ENCODE data around the gene CP.
A peak's percentile ranks its signal among the peaks of the same experiment; 100 is the strongest.

CP gene

DNA sequence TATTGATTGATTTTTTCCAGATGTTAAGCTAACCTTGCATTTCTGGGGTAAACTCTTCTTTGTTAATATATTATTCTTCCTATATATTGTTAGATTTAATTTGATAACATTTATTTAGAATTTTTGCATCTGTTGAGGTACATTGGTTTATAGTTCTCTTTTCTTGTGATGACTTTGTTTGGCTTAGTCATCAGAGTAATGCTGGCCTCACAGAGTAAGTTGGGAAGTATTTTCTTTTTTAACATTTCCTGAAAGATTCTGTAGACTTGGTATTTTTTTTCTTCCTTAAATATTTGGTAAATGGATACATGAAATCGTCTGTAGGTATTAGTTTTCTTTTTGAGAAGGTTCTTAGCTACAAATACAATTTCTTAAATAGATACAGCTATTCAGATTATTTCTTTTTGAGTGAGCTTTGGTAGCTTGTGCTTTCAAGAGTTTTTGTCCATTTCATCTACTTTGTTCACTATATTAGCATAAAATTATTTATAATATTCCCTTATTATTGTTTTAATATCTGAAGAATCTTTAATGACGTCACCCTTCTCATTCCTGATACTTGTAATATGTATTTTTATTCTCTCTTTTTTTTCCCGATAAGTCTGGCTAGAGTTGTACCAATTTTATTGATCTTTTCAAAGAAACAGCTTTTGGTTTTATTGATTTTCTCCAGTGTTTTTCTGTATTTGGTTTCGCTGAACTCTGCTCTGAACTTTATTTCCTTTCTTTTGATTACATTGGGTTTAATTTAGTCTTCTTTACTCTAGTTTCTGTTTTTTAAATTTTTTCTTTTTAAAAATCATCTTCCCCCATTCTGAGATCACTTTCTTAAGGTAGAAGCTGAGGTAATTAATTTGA lies 98.7 kb downstream of the CP start:
- peak; percentile 44 for DNase-seq (ENCODE audit: low read depth)

All from ELR (cell line).